Ectodermal cell (in vitro differentiated cells): ENCODE data around the gene CHPT1.

ENCODE experiments used
- H3K27ac ChIP-seq: 2 replicates; pipeline ENCODE4 v1.7.0; 2013; ENCODE audit warnings: mild to moderate bottlenecking, low read depth, low read length; ENCODE audit not compliant: insufficient read depth, poor library complexity, severe bottlenecking
- H3K27me3 ChIP-seq: 2 replicates; pipeline ENCODE4 v1.7.0; 2013; ENCODE audit warnings: mild to moderate bottlenecking, low read length; ENCODE audit not compliant: insufficient read depth, control insufficient read depth, poor library complexity, severe bottlenecking
- H3K36me3 ChIP-seq: one replicate; pipeline ENCODE4 v1.7.0; 2013; ENCODE audit warnings: low read length; ENCODE audit not compliant: control insufficient read depth, insufficient read depth
- H3K4me1 ChIP-seq: one replicate; pipeline ENCODE4 v1.7.0; 2013; ENCODE audit warnings: low read length; ENCODE audit not compliant: control insufficient read depth, insufficient read depth
- H3K4me3 ChIP-seq: 2 replicates; pipeline ENCODE4 v1.7.0; 2013; ENCODE audit warnings: low read depth, low read length, control low read depth; ENCODE audit not compliant: insufficient read depth
- H3K9me3 ChIP-seq: 2 replicates; pipeline ENCODE4 v1.7.0; 2013; ENCODE audit warnings: mild to moderate bottlenecking, low read length, moderate library complexity; ENCODE audit not compliant: control insufficient read depth
- WGBS, 2 experiments: methylation state at CpG; one replicate each; pipeline ENCODE4 v1.1.7; 2013; ENCODE audit warnings: missing lambda C conversion rate in 2 of 2; 5-methylcytosine and 5-hydroxymethylcytosine counted together

The CHPT1 gene

GRCh38 chr12:101773650-101774162 lies 76.3 kb downstream of the CHPT1 start:
- Histone ChIP-seq H3K9me3 (no peaks in the 10 kb centered on the region), H3K4me3 (no peak overlapping the region), H3K27ac (no peak overlapping the region), H3K4me1 (no peaks in the 10 kb centered on the region), H3K27me3 (no peaks in the 10 kb centered on the region), H3K36me3 (peaks cover 4% of the 10 kb centered on the region)
- 50 to 51% methylated on average over 2 of the region's 2 CpGs for WGBS, 2 experiments

- WGBS, 2 experiments = 85% methylated on average over 2 of the region's 2 CpGs
- Histone ChIP-seq H3K4me1 (no peaks in the 10 kb centered on the region), H3K27ac (no peak overlapping the region), H3K27me3 (no peaks in the 10 kb centered on the region), H3K4me3 (no peak overlapping the region), H3K36me3 (peaks cover 1% of the 10 kb centered on the region), H3K9me3 (no peaks in the 10 kb centered on the region)
These were observed 78.4 kb downstream of the CHPT1 start for GRCh38 chr12:101775816-101776215.

GRCh38 chr12:101777485-101777884 lies 80.0 kb downstream of the CHPT1 start:
- Histone ChIP-seq H3K36me3 (no peaks in the 10 kb centered on the region), H3K4me1 (no peaks in the 10 kb centered on the region), H3K27ac (no peak overlapping the region), H3K9me3 (no peaks in the 10 kb centered on the region), H3K4me3 (no peak overlapping the region), H3K27me3 (no peaks in the 10 kb centered on the region)
- 95 to 98% methylated on average over 3 of the region's 3 CpGs for WGBS, 2 experiments

- Histone ChIP-seq H3K4me3 (no peak overlapping the region), H3K36me3 (no peaks in the 10 kb centered on the region), H3K9me3 (no peaks in the 10 kb centered on the region), H3K27me3 (no peaks in the 10 kb centered on the region), H3K4me1 (no peaks in the 10 kb centered on the region), H3K27ac (no peak overlapping the region)
- 93 to 94% methylated on average over 4 of the region's 4 CpGs for WGBS, 2 experiments
These were observed 80.5 kb downstream of the CHPT1 start for GRCh38 chr12:101777978-101778377.
